ENCODE data around the gene CLEC4G. TPM values are rescaled to one million over a fixed set of nuclear protein-coding genes. Genes with fewer than 3 reads are reported as not detected.

The CLEC4G gene
- total RNA-seq, 1 donor from 2014 or later: 2.9 TPM

- Histone ChIP-seq H3K27ac (no peak overlapping the region), H3K27me3 (ENCODE audit: low read depth) (peaks cover 29% of the 10 kb centered on the region), H3K4me1 (peaks cover 4% of the 10 kb centered on the region), H3K9me3 (no peaks in the 10 kb centered on the region), H3K36me3 (no peaks in the 10 kb centered on the region), H3K4me3 (no peak overlapping the region)
- TF ChIP-seq CTCF (IDR thresholded peaks at IDR 0.05): no peak
- intact Hi-C loops (cut with DNase I): no loop called here
- ATAC-seq (no peak), DNase-seq (no peak)
Measured at GRCh38 chr19:7725791-7726190, 6.1 kb downstream of the CLEC4G start.

- ATAC-seq: no peak
- H3K27me3 ChIP-seq (ENCODE audit: low read depth): no peaks in the 10 kb centered on the region
- no peak for TF ChIP-seq CTCF (IDR thresholded peaks at IDR 0.05)
- no peak for DNase-seq
- no peak overlapping the region for H3K4me3 ChIP-seq
- H3K36me3 ChIP-seq: no peaks in the 10 kb centered on the region
- H3K9me3 ChIP-seq: no peaks in the 10 kb centered on the region
- intact Hi-C loops (cut with DNase I): no loop called here
- H3K4me1 ChIP-seq: no peaks in the 10 kb centered on the region
- no peak overlapping the region for H3K27ac ChIP-seq
Measured at GRCh38 chr19:7722231-7722651, 9.7 kb downstream of the CLEC4G start.

- Histone ChIP-seq H3K4me1 (no peaks in the 10 kb centered on the region), H3K36me3 (no peaks in the 10 kb centered on the region), H3K27me3 (ENCODE audit: low read depth) (no peaks in the 10 kb centered on the region), H3K27ac (no peak overlapping the region), H3K4me3 (no peak overlapping the region), H3K9me3 (no peaks in the 10 kb centered on the region)
- no peak for ATAC-seq
- DNase-seq: no peak
- TF ChIP-seq CTCF (IDR thresholded peaks at IDR 0.05): no peak
- intact Hi-C loops (cut with DNase I): no loop called here
Measured at GRCh38 chr19:7720351-7720750, 11.6 kb downstream of the CLEC4G start.

GRCh38 chr19:7718668-7719067, 13.2 kb downstream of the CLEC4G start:
- Histone ChIP-seq H3K27me3 (ENCODE audit: low read depth) (no peaks in the 10 kb centered on the region), H3K9me3 (no peaks in the 10 kb centered on the region), H3K4me1 (no peaks in the 10 kb centered on the region), H3K27ac (no peak overlapping the region), H3K4me3 (no peak overlapping the region), H3K36me3 (no peaks in the 10 kb centered on the region)
- intact Hi-C loops (cut with DNase I): no loop called here
- no peak for DNase-seq
- no peak for ATAC-seq
- no peak for TF ChIP-seq CTCF (IDR thresholded peaks at IDR 0.05)

- no peak for DNase-seq
- Histone ChIP-seq H3K36me3 (no peaks in the 10 kb centered on the region), H3K27ac (no peak overlapping the region), H3K27me3 (ENCODE audit: low read depth) (no peaks in the 10 kb centered on the region), H3K4me3 (no peak overlapping the region), H3K9me3 (no peaks in the 10 kb centered on the region), H3K4me1 (no peaks in the 10 kb centered on the region)
- TF ChIP-seq CTCF (IDR thresholded peaks at IDR 0.05): no peak
- intact Hi-C loops (cut with DNase I): no loop called here
- no peak for ATAC-seq
Measured at GRCh38 chr19:7716762-7717161, 15.1 kb downstream of the CLEC4G start.

GRCh38 chr19:7715671-7716070, 16.2 kb downstream of the CLEC4G start:
- intact Hi-C loops (cut with DNase I): no loop called here
- ATAC-seq: no peak
- Histone ChIP-seq H3K27me3 (ENCODE audit: low read depth) (no peaks in the 10 kb centered on the region), H3K36me3 (no peaks in the 10 kb centered on the region), H3K4me3 (no peak overlapping the region), H3K9me3 (no peaks in the 10 kb centered on the region), H3K27ac (no peak overlapping the region), H3K4me1 (no peaks in the 10 kb centered on the region)
- DNase-seq: no peak
- TF ChIP-seq CTCF (IDR thresholded peaks at IDR 0.05): no peak
